WTC11 (cell line): ENCODE data around the gene ACKR3.

Experiments used
- CREM ChIP-seq: sonication (generic); formaldehyde crosslinking; IDR thresholded peaks from 2 replicates; pipeline ENCODE4 v1.8.1; 2022; ENCODE audit warnings: mild to moderate bottlenecking, missing genetic modification reagents, moderate library complexity
- ETV6 ChIP-seq: sonication (generic); formaldehyde crosslinking; IDR thresholded peaks from 2 replicates; pipeline ENCODE4 v1.8.1; 2022; ENCODE audit warnings: mild to moderate bottlenecking, missing genetic modification reagents
- FOXJ3 ChIP-seq: sonication (generic); formaldehyde crosslinking; IDR thresholded peaks from 2 replicates; pipeline ENCODE4 v1.9.0; 2021; ENCODE audit warnings: missing genetic modification reagents, mild to moderate bottlenecking, borderline replicate concordance
- JUN ChIP-seq: sonication (generic); formaldehyde crosslinking; IDR thresholded peaks from 2 replicates; pipeline ENCODE4 v1.8.0; 2023; ENCODE audit warnings: mild to moderate bottlenecking, missing genetic modification reagents
- NFYB ChIP-seq: sonication (generic); formaldehyde crosslinking; conservative IDR thresholded peaks from 2 replicates; pipeline ENCODE4 v1.8.0; 2022; ENCODE audit warnings: low read depth, missing genetic modification reagents
- TCF7 ChIP-seq: sonication (generic); formaldehyde crosslinking; IDR thresholded peaks from 2 replicates; pipeline ENCODE4 v1.8.0; 2022; ENCODE audit warnings: mild to moderate bottlenecking, low read depth, missing genetic modification reagents, moderate library complexity
- ZNF121 ChIP-seq: sonication (generic); formaldehyde crosslinking; IDR thresholded peaks from 2 replicates; pipeline ENCODE4 v1.8.0; 2023; ENCODE audit warnings: missing genetic modification reagents
- TF ChIP-seq, protein P1 (sequence below): fragments of 200-600 bp; IDR thresholded peaks from 2 replicates; pipeline ENCODE4 v1.8.0; 2022; ENCODE audit warnings: antibody characterized with exemption
- TF ChIP-seq, protein P2 (sequence below): sonication (generic); formaldehyde crosslinking; conservative IDR thresholded peaks from 2 replicates; pipeline ENCODE4 v1.8.1; 2023; ENCODE audit warnings: mild to moderate bottlenecking, low read depth, missing genetic modification reagents, moderate library complexity
- TF ChIP-seq, protein P3 (sequence below): sonication (generic); formaldehyde crosslinking; IDR thresholded peaks from 2 replicates; pipeline ENCODE4 v1.8.0; 2023; ENCODE audit warnings: mild to moderate bottlenecking, missing genetic modification reagents
- TF ChIP-seq, protein P4 (sequence below): sonication (generic); formaldehyde crosslinking; IDR thresholded peaks from 2 replicates; pipeline ENCODE4 v1.8.0; 2022; ENCODE audit warnings: mild to moderate bottlenecking, missing genetic modification reagents
- TF ChIP-seq, protein P5 (sequence below): sonication (generic); formaldehyde crosslinking; IDR thresholded peaks from 2 replicates; pipeline ENCODE4 v1.8.1; 2022; ENCODE audit warnings: mild to moderate bottlenecking, missing genetic modification reagents, moderate library complexity, borderline replicate concordance
- TF ChIP-seq, protein P6 (sequence below): sonication (generic); formaldehyde crosslinking; IDR thresholded peaks from 2 replicates; pipeline ENCODE4 v1.8.0; 2023; ENCODE audit warnings: missing genetic modification reagents

DNA sequence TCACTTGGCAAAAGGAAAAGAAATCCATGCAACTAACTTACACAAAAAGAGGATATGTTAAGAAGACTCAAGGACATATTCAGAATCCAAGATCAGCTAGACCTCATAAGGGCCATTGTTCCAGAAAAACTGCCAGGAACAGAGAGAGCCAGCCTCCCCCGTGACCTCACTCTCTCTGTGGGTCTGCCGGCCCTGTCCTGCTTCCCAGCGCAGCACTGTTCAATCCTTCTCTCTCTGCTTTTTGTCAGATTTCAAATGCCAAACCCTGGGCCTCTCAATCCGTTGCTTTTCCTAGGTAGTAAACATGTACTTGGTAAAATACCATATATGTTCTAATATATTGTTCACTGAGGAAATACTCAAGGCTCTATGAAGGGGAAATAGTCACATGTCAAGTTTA is 40.0 kb upstream of the ACKR3 start:
- TF ChIP-seq, protein P1, sequence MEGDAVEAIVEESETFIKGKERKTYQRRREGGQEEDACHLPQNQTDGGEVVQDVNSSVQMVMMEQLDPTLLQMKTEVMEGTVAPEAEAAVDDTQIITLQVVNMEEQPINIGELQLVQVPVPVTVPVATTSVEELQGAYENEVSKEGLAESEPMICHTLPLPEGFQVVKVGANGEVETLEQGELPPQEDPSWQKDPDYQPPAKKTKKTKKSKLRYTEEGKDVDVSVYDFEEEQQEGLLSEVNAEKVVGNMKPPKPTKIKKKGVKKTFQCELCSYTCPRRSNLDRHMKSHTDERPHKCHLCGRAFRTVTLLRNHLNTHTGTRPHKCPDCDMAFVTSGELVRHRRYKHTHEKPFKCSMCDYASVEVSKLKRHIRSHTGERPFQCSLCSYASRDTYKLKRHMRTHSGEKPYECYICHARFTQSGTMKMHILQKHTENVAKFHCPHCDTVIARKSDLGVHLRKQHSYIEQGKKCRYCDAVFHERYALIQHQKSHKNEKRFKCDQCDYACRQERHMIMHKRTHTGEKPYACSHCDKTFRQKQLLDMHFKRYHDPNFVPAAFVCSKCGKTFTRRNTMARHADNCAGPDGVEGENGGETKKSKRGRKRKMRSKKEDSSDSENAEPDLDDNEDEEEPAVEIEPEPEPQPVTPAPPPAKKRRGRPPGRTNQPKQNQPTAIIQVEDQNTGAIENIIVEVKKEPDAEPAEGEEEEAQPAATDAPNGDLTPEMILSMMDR: no peak
- TF ChIP-seq ETV6 (no peak), ZNF121 (no peak), FOXJ3 (CRISPR knock-in tag) (no peak), NFYB (CRISPR knock-in tag) (no peak), TCF7 (CRISPR knock-in tag) (no peak), CREM (CRISPR knock-in tag) (no peak), JUN (CRISPR knock-in tag) (no peak)
- TF ChIP-seq, protein P2, sequence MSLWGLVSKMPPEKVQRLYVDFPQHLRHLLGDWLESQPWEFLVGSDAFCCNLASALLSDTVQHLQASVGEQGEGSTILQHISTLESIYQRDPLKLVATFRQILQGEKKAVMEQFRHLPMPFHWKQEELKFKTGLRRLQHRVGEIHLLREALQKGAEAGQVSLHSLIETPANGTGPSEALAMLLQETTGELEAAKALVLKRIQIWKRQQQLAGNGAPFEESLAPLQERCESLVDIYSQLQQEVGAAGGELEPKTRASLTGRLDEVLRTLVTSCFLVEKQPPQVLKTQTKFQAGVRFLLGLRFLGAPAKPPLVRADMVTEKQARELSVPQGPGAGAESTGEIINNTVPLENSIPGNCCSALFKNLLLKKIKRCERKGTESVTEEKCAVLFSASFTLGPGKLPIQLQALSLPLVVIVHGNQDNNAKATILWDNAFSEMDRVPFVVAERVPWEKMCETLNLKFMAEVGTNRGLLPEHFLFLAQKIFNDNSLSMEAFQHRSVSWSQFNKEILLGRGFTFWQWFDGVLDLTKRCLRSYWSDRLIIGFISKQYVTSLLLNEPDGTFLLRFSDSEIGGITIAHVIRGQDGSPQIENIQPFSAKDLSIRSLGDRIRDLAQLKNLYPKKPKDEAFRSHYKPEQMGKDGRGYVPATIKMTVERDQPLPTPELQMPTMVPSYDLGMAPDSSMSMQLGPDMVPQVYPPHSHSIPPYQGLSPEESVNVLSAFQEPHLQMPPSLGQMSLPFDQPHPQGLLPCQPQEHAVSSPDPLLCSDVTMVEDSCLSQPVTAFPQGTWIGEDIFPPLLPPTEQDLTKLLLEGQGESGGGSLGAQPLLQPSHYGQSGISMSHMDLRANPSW (CRISPR knock-in tag): no peak
- TF ChIP-seq, protein P3, sequence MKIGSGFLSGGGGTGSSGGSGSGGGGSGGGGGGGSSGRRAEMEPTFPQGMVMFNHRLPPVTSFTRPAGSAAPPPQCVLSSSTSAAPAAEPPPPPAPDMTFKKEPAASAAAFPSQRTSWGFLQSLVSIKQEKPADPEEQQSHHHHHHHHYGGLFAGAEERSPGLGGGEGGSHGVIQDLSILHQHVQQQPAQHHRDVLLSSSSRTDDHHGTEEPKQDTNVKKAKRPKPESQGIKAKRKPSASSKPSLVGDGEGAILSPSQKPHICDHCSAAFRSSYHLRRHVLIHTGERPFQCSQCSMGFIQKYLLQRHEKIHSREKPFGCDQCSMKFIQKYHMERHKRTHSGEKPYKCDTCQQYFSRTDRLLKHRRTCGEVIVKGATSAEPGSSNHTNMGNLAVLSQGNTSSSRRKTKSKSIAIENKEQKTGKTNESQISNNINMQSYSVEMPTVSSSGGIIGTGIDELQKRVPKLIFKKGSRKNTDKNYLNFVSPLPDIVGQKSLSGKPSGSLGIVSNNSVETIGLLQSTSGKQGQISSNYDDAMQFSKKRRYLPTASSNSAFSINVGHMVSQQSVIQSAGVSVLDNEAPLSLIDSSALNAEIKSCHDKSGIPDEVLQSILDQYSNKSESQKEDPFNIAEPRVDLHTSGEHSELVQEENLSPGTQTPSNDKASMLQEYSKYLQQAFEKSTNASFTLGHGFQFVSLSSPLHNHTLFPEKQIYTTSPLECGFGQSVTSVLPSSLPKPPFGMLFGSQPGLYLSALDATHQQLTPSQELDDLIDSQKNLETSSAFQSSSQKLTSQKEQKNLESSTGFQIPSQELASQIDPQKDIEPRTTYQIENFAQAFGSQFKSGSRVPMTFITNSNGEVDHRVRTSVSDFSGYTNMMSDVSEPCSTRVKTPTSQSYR: no peak
- TF ChIP-seq, protein P4, sequence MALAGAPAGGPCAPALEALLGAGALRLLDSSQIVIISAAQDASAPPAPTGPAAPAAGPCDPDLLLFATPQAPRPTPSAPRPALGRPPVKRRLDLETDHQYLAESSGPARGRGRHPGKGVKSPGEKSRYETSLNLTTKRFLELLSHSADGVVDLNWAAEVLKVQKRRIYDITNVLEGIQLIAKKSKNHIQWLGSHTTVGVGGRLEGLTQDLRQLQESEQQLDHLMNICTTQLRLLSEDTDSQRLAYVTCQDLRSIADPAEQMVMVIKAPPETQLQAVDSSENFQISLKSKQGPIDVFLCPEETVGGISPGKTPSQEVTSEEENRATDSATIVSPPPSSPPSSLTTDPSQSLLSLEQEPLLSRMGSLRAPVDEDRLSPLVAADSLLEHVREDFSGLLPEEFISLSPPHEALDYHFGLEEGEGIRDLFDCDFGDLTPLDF (CRISPR knock-in tag): no peak
- TF ChIP-seq, protein P5, sequence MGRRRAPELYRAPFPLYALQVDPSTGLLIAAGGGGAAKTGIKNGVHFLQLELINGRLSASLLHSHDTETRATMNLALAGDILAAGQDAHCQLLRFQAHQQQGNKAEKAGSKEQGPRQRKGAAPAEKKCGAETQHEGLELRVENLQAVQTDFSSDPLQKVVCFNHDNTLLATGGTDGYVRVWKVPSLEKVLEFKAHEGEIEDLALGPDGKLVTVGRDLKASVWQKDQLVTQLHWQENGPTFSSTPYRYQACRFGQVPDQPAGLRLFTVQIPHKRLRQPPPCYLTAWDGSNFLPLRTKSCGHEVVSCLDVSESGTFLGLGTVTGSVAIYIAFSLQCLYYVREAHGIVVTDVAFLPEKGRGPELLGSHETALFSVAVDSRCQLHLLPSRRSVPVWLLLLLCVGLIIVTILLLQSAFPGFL (CRISPR knock-in tag): no peak
- TF ChIP-seq, protein P6, sequence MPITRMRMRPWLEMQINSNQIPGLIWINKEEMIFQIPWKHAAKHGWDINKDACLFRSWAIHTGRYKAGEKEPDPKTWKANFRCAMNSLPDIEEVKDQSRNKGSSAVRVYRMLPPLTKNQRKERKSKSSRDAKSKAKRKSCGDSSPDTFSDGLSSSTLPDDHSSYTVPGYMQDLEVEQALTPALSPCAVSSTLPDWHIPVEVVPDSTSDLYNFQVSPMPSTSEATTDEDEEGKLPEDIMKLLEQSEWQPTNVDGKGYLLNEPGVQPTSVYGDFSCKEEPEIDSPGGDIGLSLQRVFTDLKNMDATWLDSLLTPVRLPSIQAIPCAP (CRISPR knock-in tag): no peak
